ENCODE results near the gene MCM3. TPM values are rescaled to one million over a fixed set of nuclear protein-coding genes. Genes with fewer than 3 reads are reported as not detected.
A peak's percentile ranks its signal among the peaks of the same experiment; 100 is the strongest.

The MCM3 gene
- total RNA-seq, 4 donors from 2014 or later, result 26.1 to 44.5 (median 34.3) TPM

DNA sequence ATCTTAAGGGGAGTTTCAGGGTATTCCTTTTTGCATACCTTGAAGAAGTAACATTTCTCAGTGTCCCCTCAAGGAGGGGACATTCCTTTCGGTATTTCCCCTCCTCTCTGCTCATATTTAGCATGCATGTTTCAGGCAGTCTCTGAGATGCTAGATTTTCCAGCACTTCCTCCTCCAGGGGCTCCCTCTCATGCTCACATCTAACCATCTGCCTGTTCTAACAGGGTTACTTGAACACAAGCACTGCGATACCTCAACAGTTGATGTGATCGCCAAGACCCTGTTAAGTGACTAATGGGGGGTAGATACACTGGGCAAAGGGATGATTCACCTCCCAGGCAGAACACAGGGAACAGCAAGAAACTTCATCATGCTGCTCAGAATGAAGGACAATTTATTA lies 12.9 kb upstream of the MCM3 start:
- H3K4me3 ChIP-seq (replicated peaks in 1 of 3), result no peak overlapping the region
- no peak for DNase-seq
- H3K36me3 ChIP-seq, result no peaks in the 10 kb centered on the region
- H3K4me1 ChIP-seq, result peaks cover 0 to 8% of the 10 kb centered on the region in 2 donors
- H3K9me3 ChIP-seq, result no peaks in the 10 kb centered on the region
- intact Hi-C loops (cut with DNase I), result no loop called here
- TF ChIP-seq POLR2A (IDR thresholded peaks at IDR 0.05), result no peak
- TF ChIP-seq, protein P1, sequence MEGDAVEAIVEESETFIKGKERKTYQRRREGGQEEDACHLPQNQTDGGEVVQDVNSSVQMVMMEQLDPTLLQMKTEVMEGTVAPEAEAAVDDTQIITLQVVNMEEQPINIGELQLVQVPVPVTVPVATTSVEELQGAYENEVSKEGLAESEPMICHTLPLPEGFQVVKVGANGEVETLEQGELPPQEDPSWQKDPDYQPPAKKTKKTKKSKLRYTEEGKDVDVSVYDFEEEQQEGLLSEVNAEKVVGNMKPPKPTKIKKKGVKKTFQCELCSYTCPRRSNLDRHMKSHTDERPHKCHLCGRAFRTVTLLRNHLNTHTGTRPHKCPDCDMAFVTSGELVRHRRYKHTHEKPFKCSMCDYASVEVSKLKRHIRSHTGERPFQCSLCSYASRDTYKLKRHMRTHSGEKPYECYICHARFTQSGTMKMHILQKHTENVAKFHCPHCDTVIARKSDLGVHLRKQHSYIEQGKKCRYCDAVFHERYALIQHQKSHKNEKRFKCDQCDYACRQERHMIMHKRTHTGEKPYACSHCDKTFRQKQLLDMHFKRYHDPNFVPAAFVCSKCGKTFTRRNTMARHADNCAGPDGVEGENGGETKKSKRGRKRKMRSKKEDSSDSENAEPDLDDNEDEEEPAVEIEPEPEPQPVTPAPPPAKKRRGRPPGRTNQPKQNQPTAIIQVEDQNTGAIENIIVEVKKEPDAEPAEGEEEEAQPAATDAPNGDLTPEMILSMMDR (IDR thresholded peaks at IDR 0.05), result no peak
- WGBS, 2 donors, result 90 to 97% methylated on average over 3 of the region's 3 CpGs
- no peak overlapping the region for H3K27ac ChIP-seq
- no peaks in the 10 kb centered on the region for H3K27me3 ChIP-seq

DNA sequence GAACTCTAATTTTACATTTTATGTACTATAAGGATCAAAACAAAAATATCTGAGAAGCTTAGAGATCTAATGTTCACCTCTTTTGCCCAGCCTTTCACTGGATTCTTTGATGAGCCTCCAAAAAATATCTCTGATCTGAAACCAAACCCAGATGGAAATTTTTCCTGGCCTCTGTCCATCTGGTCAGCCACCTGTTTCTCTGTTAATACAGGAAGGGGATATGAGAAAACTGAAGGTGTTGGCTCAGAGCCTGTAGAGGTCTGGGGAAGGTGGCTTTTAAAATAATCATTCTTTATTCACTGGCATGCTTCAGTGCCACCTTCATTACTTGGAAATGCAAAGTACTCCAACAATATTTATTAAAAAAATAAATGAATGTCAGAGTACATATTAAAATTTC lies 8.5 kb upstream of the MCM3 start:
- H3K27ac ChIP-seq, result peak overlapping the region in 1 of 3 donors; percentile 62
- peaks cover 0 to 8% of the 10 kb centered on the region in 2 donors for H3K4me1 ChIP-seq
- TF ChIP-seq, protein P1 (IDR thresholded peaks at IDR 0.05), result no peak
- TF ChIP-seq POLR2A (IDR thresholded peaks at IDR 0.05), result no peak
- no peaks in the 10 kb centered on the region for H3K27me3 ChIP-seq
- DNase-seq, result peak; percentile 26 to 30
- no peaks in the 10 kb centered on the region for H3K9me3 ChIP-seq
- no peak overlapping the region for H3K4me3 ChIP-seq (replicated peaks in 1 of 3)
- H3K36me3 ChIP-seq, result no peaks in the 10 kb centered on the region
- intact Hi-C loops (cut with DNase I), result no loop called here

GRCh38 chr6:52288841-52289240 lies 4.3 kb upstream of the MCM3 start:
- WGBS, 2 donors, result 75 to 90% methylated on average over 2 of the region's 2 CpGs
- TF ChIP-seq, protein P1 (IDR thresholded peaks at IDR 0.05), result no peak
- TF ChIP-seq POLR2A (IDR thresholded peaks at IDR 0.05), result no peak
- DNase-seq, result no peak
- Histone ChIP-seq H3K4me3 (replicated peaks in 1 of 3) (no peak overlapping the region), H3K9me3 (no peaks in the 10 kb centered on the region), H3K27me3 (no peaks in the 10 kb centered on the region), H3K4me1 (peaks cover 3 to 11% of the 10 kb centered on the region in 2 donors), H3K36me3 (no peaks in the 10 kb centered on the region), H3K27ac (no peak overlapping the region)
- intact Hi-C loops (cut with DNase I), result loop anchor here (5.0 to 10.0 kb wide), 2 partner anchors 76 to 108 kb away; partner anchors contain the start of gene PAQR8

GRCh38 chr6:52288216-52288615 lies 3.7 kb upstream of the MCM3 start:
- H3K27me3 ChIP-seq, result no peaks in the 10 kb centered on the region
- intact Hi-C loops (cut with DNase I), result loop anchor here (5.0 to 10.0 kb wide), 2 partner anchors 77 to 109 kb away; partner anchors contain the start of gene PAQR8
- no peak for DNase-seq
- no peaks in the 10 kb centered on the region for H3K9me3 ChIP-seq
- peaks cover 9 to 16% of the 10 kb centered on the region in 2 donors for H3K4me1 ChIP-seq
- WGBS, 2 donors, result 92% methylated on average over 7 of the region's 7 CpGs
- no peak for TF ChIP-seq POLR2A (IDR thresholded peaks at IDR 0.05)
- TF ChIP-seq, protein P1 (IDR thresholded peaks at IDR 0.05), result no peak
- no peak overlapping the region for H3K4me3 ChIP-seq (replicated peaks in 1 of 3)
- H3K27ac ChIP-seq, result no peak overlapping the region
- H3K36me3 ChIP-seq, result no peaks in the 10 kb centered on the region

DNA sequence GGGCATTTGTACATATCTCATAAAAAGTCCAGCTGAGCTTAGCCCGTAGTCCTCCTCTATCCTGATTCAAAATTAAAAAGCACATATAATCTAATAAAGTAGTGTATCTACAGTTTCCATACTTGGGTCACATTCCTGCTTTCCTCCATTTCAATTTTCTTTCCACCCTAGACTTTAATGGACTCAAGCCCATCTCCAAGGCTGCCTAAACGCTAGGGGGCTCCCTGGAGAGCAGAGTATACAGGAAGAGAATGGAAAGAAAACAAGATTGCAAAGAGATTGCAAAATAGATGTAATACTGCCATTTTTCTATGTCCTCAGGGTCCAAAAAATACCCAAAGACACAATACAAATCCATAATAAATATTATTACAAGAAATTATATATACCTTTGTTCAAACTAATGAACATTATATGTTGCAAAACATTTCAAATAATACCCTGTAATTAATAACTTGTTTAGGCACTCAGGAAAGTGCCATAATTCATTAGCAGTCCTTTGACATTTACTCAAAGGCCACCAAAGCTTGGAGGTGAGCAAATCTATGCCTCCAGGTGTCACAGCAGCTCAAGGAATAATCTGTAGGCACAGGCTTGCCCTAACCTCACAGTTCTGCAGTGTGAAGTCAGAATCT lies 2.4 kb upstream of the MCM3 start:
- intact Hi-C loops (cut with DNase I), result loop anchor here (5.0 to 10.0 kb wide), 2 partner anchors 78 to 110 kb away; partner anchors contain the start of gene PAQR8
- TF ChIP-seq, protein P1 (IDR thresholded peaks at IDR 0.05), result peak in 5 of 6 experiments; percentile 25 to 68 (median 52)
- TF ChIP-seq POLR2A (IDR thresholded peaks at IDR 0.05), result no peak
- Histone ChIP-seq H3K27ac (no peak overlapping the region), H3K27me3 (no peaks in the 10 kb centered on the region), H3K4me1 (peaks cover 9 to 10% of the 10 kb centered on the region in 2 donors), H3K36me3 (peaks cover 1 to 4% of the 10 kb centered on the region in 2 donors), H3K4me3 (replicated peaks in 1 of 3) (no peak overlapping the region), H3K9me3 (no peaks in the 10 kb centered on the region)
- 10 to 16% methylated on average over 2 of the region's 2 CpGs for WGBS, 2 donors
- DNase-seq, result peak; percentile 65 to 76

Data from thyroid gland (tissue), 4 donors.